Measurements from ENCODE around the gene USP17L10.
"Not testable (repeated sequence)": the region's sequence is repeated elsewhere in the genome, so short reads cannot be mapped to it uniquely, and the experiment has no call there.

GRCh38 chr4:9210357-9210756 lies at the start of gene USP17L10:
- TF ChIP-seq CTCF (conservative IDR thresholded peaks at IDR 0.05); ZFX (IDR thresholded peaks at IDR 0.05): not testable (repeated sequence)

Measured in C4-2B (cell line).